GM19035 (cell line): ENCODE results near the gene PHF13.
"Not testable (repeated sequence)": the region's sequence is repeated elsewhere in the genome, so short reads cannot be mapped to it uniquely, and the experiment has no call there.

Source experiments
- ATAC-seq: cut with Tn5 transposase; IDR thresholded peaks from one replicate; pipeline ENCODE4 v1.9.1; 2021; ENCODE audit not compliant: unreplicated experiment

Gene PHF13

GRCh38 chr1:6627031-6627430 is 13.5 kb downstream of the PHF13 start:
- no peak for ATAC-seq

GRCh38 chr1:6627841-6628545 is 14.5 kb downstream of the PHF13 start:
- no peak for ATAC-seq

GRCh38 chr1:6628971-6629479 is 15.5 kb downstream of the PHF13 start:
- no peak for ATAC-seq

DNA sequence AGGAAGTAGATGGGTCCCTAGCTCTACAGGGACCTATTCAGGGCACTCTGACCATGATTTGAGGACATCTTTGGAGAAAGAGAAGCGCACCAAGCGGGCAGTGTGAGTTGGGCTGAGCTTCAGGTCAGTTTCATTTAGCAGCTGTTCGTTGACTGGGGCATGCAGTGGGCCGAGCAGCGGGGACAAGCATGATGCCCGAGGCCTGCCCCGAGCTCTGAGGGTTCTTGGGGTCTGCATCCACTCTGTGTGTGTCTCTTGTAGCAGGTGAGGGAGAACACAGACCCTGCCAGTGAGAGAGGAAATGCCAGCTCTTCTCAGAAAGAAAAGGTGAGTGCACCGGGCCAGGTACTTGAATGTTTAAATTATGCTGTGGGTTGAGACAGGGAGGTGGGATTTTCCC is 16.5 kb downstream of the PHF13 start:
- no peak for ATAC-seq

DNA sequence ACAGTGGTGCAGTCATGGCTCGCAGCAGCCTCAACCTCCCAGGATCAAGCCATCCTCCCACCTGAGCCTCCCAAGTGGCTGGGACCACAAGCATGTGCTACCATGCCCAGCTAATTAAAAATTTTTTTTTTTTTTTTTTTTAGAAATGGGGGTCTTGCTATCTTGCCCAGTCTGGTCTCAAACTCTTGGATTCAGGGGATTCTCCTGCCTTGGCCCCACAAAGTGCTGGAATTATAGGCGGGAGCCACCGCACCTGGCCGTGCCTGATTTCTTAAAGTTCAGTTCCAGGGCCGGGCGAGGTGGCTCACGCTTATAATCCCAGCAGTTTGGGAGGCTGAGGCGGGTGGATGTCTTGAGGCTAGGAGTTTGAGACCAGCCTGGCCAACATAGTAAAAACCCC is 17.5 kb downstream of the PHF13 start:
- no peak for ATAC-seq

- ATAC-seq: no peak
Observed at GRCh38 chr1:6632588-6633514, 19.3 kb downstream of the PHF13 start.

DNA sequence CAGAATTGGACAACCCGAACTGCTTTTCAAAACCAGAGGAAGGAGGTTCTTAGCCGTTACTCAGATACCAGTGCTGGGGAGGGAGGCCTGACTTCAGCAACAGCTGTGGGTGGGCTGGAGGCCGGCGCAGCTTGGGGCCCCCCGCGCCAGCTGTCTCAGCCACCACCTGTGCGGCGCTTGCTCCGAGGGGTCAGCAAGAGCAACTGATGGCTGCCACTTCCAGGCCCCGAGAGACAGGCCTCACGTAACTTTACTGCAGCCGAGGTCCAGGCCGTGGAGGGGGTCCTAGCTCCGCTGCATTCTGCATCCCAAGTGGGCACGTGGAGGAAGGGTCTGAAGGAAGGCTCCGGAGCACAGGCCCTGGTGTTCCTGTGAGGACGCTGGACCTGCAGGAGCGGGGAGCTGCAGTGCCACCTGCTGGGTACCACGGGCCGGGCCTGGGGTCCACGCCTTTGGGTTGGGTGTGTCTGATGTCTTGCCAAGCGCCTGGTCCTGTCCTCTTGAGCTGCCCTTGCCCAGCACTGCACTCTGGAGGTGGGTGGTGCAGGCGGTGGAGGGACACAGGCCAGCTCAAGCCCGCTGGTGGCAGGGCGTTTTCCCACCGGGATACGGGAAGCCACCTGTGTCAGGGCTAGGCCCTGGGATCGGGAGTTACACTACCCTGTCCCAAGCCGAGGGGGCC is 21.0 kb downstream of the PHF13 start:
- no peak for ATAC-seq

DNA sequence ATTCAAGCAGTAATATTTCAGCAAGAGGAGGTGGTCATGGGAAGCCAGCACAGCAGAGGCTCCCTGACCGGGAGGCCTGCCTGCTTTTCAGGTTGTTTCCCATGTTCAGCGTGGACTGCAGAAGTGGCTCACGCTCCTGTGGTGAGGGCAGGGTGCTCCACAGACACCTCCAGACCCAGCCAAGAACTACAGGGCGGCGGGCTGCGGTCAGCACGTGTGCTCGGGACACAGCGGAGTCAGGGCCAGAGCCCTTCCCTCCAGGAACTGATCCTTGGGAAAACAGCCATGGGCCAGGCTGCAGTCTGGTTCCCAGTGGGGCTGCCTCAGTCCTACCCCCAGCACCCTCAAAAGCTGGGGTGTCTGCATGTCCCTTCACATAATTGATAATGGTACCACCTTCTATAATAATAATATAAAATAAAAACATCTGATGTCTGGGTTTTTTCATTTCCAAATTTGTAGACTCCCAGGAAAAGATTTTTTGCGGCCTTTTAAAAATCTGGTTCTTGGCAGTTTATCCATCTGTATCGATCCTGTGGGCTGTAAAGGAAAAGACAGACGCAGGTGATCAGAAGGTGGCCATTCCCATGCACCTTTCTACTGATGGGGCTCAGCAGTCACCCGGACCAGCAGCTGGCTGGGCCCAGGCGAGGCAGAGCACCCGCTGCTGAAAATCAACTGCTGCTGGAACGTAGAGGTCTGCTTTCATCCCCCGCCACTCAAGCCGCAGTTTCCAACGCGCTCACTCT is 21.8 kb downstream of the PHF13 start:
- ATAC-seq: no peak

- ATAC-seq: no peak
Observed at GRCh38 chr1:6635910-6636760, 22.6 kb downstream of the PHF13 start.

DNA sequence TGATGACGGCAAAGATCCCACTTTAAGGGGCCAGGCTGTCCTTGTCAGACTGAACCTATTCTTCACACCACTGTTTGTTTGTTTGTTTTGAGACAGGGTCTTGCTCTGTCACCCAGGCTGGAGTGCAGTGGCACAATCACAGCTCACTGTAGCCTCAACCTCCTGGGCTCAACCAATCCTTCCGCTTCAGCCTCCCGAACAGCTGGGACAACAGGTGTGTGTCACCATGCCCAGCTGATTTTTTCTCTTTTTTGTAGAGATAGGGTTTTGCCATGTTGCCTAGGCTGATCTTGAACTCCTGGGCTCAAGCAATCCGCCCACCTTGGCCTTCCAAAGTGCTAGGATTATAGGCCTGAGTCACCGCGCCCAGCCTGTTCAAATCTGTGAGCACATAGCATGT is 23.2 kb downstream of the PHF13 start:
- ATAC-seq: not testable (repeated sequence)

- ATAC-seq: no peak
Observed at GRCh38 chr1:6637770-6638169, 24.2 kb downstream of the PHF13 start.

GRCh38 chr1:6638226-6638625 is 24.7 kb downstream of the PHF13 start:
- no peak for ATAC-seq

- not testable (repeated sequence) for ATAC-seq
Observed at GRCh38 chr1:6640867-6641266, 27.3 kb downstream of the PHF13 start.

DNA sequence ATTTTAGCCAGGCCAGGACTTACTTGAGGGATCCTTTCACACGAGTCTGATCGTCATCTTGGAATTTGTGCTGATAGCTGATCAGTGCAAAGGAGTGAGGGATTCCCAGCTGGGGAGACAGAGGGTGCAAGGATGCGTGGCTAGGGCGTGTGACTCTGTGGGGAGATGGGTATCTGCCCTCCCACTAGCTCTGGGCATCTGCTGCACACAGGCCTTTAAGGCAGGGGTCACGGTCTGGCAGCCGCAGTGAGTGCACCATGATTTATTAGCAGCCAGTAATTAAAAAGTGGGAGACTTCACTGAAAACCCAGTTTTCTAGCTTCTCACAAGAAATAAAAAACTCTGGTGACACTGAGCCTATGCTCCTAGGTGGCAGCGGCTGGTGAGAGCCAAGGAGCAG is 31.5 kb downstream of the PHF13 start:
- ATAC-seq: no peak

DNA sequence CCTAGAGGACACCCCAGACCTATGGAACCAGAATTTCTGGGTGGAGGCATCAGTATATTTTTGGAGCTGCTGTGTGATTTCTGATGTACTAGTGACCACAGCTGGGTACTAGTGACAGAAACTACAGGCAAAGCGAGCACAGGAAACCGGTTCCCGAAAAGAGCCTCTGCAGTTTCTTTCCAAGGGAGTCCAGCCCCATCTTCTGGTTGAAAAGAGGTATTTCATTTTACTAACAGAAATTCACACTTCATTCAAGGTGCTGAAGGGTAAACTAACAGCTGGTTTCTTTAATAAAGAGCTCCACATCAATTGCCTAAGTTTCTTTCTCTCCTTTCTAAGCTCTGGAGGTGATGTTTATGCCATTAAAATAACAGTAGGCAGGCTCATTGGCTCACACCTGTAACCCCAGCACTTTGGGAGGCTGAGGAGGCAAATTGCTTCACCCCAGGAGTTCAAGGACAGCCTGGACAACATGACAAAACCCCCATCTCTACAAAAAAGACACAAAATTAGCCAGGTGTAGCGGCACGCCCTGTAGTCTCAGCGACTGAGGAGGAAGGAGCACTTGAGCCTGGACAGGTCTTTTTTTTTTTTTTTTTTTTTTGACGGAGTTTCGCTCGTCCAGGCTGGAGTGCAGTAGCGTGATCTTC is 33.1 kb downstream of the PHF13 start:
- no peak for ATAC-seq

- no peak for ATAC-seq
Observed at GRCh38 chr1:6648556-6648955, 35.0 kb downstream of the PHF13 start.

GRCh38 chr1:6651909-6652308 is 38.4 kb downstream of the PHF13 start:
- no peak for ATAC-seq

DNA sequence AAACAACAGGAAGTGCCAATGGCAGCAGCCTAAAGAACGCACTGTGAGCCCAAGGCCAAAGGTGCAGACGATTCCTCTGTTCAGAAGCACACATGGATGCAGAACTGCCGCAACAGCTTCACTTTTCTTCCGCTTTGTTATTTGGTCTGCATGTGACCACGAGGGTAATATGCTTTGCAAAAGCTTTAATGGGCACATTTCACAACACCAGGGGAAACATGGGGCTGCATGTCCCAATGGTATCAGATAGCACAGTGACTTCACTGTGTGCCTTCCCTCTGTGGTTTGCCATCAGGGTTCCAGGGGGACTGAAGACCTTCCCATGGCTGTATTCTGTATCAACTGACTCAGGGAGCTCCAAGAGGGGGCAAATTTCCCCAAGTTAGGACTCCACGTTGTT is 39.5 kb downstream of the PHF13 start:
- no peak for ATAC-seq
